Kidney (tissue), 14 donors: ENCODE measurements around the gene MORN1. TPM values are rescaled to one million over a fixed set of nuclear protein-coding genes. Genes with fewer than 3 reads are reported as not detected.

Experiments used
- DNase-seq, 5 donors: peaks; one replicate each; pipeline ENCODE4 v3.0.0-alpha.2; 2013 to 2020
- FAIRE-seq: peaks from 2 replicates; lab custom pipeline; 2012; peaks lifted over from hg19 to GRCh38; lab: Jason Lieb, UNC
- H3K27ac ChIP-seq, 2 donors: one replicate each; pipeline ENCODE4 v1.7.0; 2013; ENCODE audit warnings: low read depth in 2 of 2, low read length in 2 of 2, inconsistent platforms in 1 of 2
- H3K27me3 ChIP-seq: one replicate; pipeline ENCODE4 v1.7.1; 2013; ENCODE audit warnings: low read length, inconsistent platforms; ENCODE audit not compliant: control insufficient read depth, insufficient read depth
- H3K36me3 ChIP-seq, 3 donors: one replicate each; pipeline versions ENCODE4 v1.7.0 to v1.7.1; 2013; ENCODE audit warnings: low read length in 3 of 3, control low read depth in 1 of 3, inconsistent platforms in 1 of 3; ENCODE audit not compliant: insufficient read depth in 3 of 3, control insufficient read depth in 2 of 3
- H3K4me1 ChIP-seq, 3 donors: one replicate each; pipeline versions ENCODE4 v1.7.0 to v1.7.1; 2013; ENCODE audit warnings: low read length in 3 of 3, inconsistent platforms in 1 of 3, low read depth in 1 of 3; ENCODE audit not compliant: control insufficient read depth in 2 of 3, insufficient read depth in 2 of 3
- H3K4me3 ChIP-seq, 3 donors: one replicate each; pipeline versions ENCODE4 v1.7.0 to v1.8.1; 2013; ENCODE audit warnings: low read length in 3 of 3, control low read depth in 1 of 3, inconsistent platforms in 1 of 3
- H3K9ac ChIP-seq, 3 donors: one replicate each; pipeline versions ENCODE4 v1.7.0 to v1.7.1; 2013; ENCODE audit warnings: low read length in 3 of 3, control low read depth in 1 of 3, inconsistent platforms in 1 of 3
- H3K9me3 ChIP-seq, 3 donors: one replicate each; pipeline versions ENCODE4 v1.7.0 to v1.7.1; 2013; ENCODE audit warnings: low read length in 3 of 3, control low read depth in 1 of 3, inconsistent platforms in 1 of 3; ENCODE audit not compliant: control insufficient read depth in 2 of 3, insufficient read depth in 1 of 3
- CTCF ChIP-seq: IDR thresholded peaks from 3 replicates; pipeline ENCODE4 v1.5.1; 2012; ENCODE audit warnings: mild to moderate bottlenecking, moderate library complexity, borderline replicate concordance; ENCODE audit not compliant: insufficient read depth; ENCODE audit errors: extremely low read depth
- intact Hi-C: fragments of 100-400 bp; cut with DNase I; formaldehyde crosslinking; loops from one replicate; pipeline ENCODE4 v1.11.1; 2022
- polyA plus RNA-seq: library from polyadenylated mRNA; stranded (reverse); fragments of 350-450 nt; fragmentation: Illumina TruSeq; extraction: RNeasy Lipid Tissue Mini Kit (QIAGEN cat#74804); gene quantifications from one replicate; pipeline ENCODE4 v1.2.3, GENCODE V29; 2014; ENCODE audit warnings: low read depth, low replicate concordance; ENCODE audit not compliant: insufficient read depth
- total RNA-seq: library from RNA; stranded (reverse); fragmentation: NEBNext Ultra II Directional; extraction: Animal tissue kit (Norgen Biotek cat#: 25700); gene quantifications from one replicate; pipeline ENCODE4 v1.2.1, GENCODE V29; 2021
- donor health status: control.
- donor health status: control.
- donor health status: control.
- donor health status: control.
- donor health status: control.
- donor health status: DM: yes; HTN: yes; CAD: no.
- donor health status: Normal renal cell carcinoma (clear cell type).

Gene MORN1
- total and polyA plus RNA-seq, 2 donors from 2014 or later, result 9.0 to 24.7 TPM

DNA sequence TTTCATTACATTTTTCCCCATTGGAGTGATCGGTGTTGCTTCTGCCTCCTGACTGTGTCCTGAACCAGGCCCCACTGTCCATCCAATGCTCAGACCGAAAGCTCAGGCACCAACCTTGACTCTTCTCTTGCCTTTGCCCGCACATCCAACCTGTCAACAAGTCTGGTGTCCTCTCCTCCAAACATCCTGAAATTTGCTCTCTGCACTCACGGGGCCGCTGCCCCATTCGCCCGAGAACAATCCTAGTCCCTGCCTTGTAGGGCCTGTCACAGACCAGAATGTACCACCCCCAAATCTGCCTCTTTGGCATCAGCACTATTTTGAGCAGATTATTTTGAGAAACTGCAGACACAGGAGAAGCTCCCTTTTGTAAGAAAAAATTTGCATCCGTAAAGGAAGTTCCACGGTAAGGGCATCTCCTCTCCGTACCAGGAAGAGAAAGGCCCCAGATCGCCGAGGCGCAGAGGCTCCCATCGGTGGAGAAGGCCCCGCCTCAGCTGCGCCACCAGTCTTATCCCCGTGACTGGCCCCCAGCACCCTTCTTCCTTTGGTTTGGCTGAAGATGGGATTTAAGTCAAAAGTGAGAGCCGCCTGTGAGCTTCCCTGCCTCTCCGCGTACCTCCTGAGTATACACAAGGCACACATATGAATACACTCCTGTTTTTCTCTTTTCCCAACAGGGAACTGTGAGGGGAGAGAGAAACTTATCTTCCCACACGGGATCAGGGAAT lies 7.1 kb downstream of the MORN1 start:
- H3K36me3 ChIP-seq, result peaks cover 0 to 5% (median 2%) of the 10 kb centered on the region in 3 donors
- DNase-seq, result peak in 2 of 5 donors; percentile 33 to 56
- H3K4me1 ChIP-seq, result peaks cover 0 to 3% (median 0%) of the 10 kb centered on the region in 3 donors
- no peaks in the 10 kb centered on the region for H3K27me3 ChIP-seq
- TF ChIP-seq CTCF, result no peak
- H3K27ac ChIP-seq, result no peak overlapping the region
- H3K4me3 ChIP-seq, result no peak overlapping the region
- no peaks in the 10 kb centered on the region for H3K9me3 ChIP-seq
- no peak overlapping the region for H3K9ac ChIP-seq
- FAIRE-seq, result no peak
- intact Hi-C loops, result loop anchor here (5.0 kb wide), 1 partner anchor 187 kb away; no protein-coding TSS in a partner anchor

DNA sequence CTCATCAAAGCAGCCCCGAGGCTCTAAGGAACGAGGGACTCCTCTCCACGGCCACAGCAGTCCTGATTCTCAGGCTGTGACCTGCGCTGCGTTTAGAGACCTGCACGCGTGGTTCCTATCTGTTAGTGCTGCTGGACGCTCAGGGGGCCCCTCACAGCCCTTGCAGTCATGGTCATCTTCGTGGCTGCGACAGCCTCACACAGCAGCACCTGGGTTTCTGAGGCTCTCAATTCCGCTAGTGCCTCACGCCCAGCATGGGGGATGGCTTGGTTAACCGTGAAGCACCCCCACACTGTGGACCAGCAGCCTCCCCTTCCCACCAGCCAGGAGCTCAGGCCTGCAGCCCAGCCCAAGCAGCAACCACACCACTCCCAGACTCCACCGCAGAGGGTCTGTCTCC lies 7.8 kb downstream of the MORN1 start:
- DNase-seq (peak in 1 of 5 donors; percentile 61), FAIRE-seq (no peak)
- peaks cover 0 to 3% (median 0%) of the 10 kb centered on the region in 3 donors for H3K4me1 ChIP-seq
- H3K27ac ChIP-seq, result no peak overlapping the region
- H3K4me3 ChIP-seq, result no peak overlapping the region
- no peaks in the 10 kb centered on the region for H3K9me3 ChIP-seq
- no peak overlapping the region for H3K9ac ChIP-seq
- H3K27me3 ChIP-seq, result no peaks in the 10 kb centered on the region
- H3K36me3 ChIP-seq, result peaks cover 0 to 5% (median 2%) of the 10 kb centered on the region in 3 donors
- TF ChIP-seq CTCF, result no peak
- intact Hi-C loops, result loop anchor here (5.0 kb wide), 1 partner anchor 186 kb away; no protein-coding TSS in a partner anchor

- FAIRE-seq (no peak), DNase-seq (peak; percentile 32 to 82 (median 58))
- H3K4me3 ChIP-seq, result no peak overlapping the region
- no peak overlapping the region for H3K27ac ChIP-seq
- intact Hi-C loops, result loop anchor here (5.0 kb wide), 1 partner anchor 185 kb away; no protein-coding TSS in a partner anchor
- H3K9me3 ChIP-seq, result no peaks in the 10 kb centered on the region
- no peak overlapping the region for H3K9ac ChIP-seq
- H3K27me3 ChIP-seq, result no peaks in the 10 kb centered on the region
- H3K36me3 ChIP-seq, result peaks cover 0 to 5% (median 2%) of the 10 kb centered on the region in 3 donors
- H3K4me1 ChIP-seq, result peaks cover 0 to 3% (median 0%) of the 10 kb centered on the region in 3 donors
- peak; percentile 36 for TF ChIP-seq CTCF
These were observed 8.6 kb downstream of the MORN1 start for GRCh38 chr1:2382621-2383361.
